HEK293T (cell line): Measurements from ENCODE around the gene HCRTR1.

Experiments
- ARNT ChIP-seq: fragments of 450-650 bp; IDR thresholded peaks from 2 replicates; pipeline ENCODE4 v1.6.1; 2017; ENCODE audit warnings: mild to moderate bottlenecking
- BHLHE40 ChIP-seq: fragments of 450-650 bp; IDR thresholded peaks from 2 replicates; pipeline ENCODE4 v1.6.1; 2016; ENCODE audit warnings: mild to moderate bottlenecking, moderate library complexity, borderline replicate concordance
- CTBP1 ChIP-seq: fragments of 450-650 bp; IDR thresholded peaks from 2 replicates; pipeline ENCODE4 v1.6.1; 2016; ENCODE audit warnings: borderline replicate concordance
- ELF4 ChIP-seq: fragments of 450-650 bp; IDR thresholded peaks from 2 replicates; pipeline ENCODE4 v1.6.1; 2017; ENCODE audit warnings: antibody characterized with exemption
- FOXA1 ChIP-seq: fragments of 450-650 bp; IDR thresholded peaks from 2 replicates; pipeline ENCODE4 v1.6.1; 2016; ENCODE audit warnings: mild to moderate bottlenecking
- FOXM1 ChIP-seq: fragments of 450-650 bp; IDR thresholded peaks from 2 replicates; pipeline ENCODE4 v1.6.1; 2017; ENCODE audit warnings: mild to moderate bottlenecking, borderline replicate concordance
- HDGF ChIP-seq: fragments of 450-650 bp; IDR thresholded peaks from 2 replicates; pipeline ENCODE4 v1.6.1; 2017; ENCODE audit warnings: antibody characterized with exemption, borderline replicate concordance
- L3MBTL2 ChIP-seq: fragments of 450-650 bp; conservative IDR thresholded peaks from 2 replicates; pipeline ENCODE4 v1.6.1; 2016; ENCODE audit warnings: mild to moderate bottlenecking
- LEF1 ChIP-seq: fragments of 450-650 bp; IDR thresholded peaks from 2 replicates; pipeline ENCODE4 v1.6.1; 2017; ENCODE audit warnings: mild to moderate bottlenecking, borderline replicate concordance
- SP1 ChIP-seq: fragments of 450-650 bp; IDR thresholded peaks from 2 replicates; pipeline ENCODE4 v1.6.1; 2017
- SUZ12 ChIP-seq: fragments of 450-650 bp; IDR thresholded peaks from 2 replicates; pipeline ENCODE4 v1.6.1; 2016; ENCODE audit warnings: mild to moderate bottlenecking
- TARDBP ChIP-seq: fragments of 450-650 bp; IDR thresholded peaks from 2 replicates; pipeline ENCODE4 v1.6.1; 2016
- ZNF384 ChIP-seq: fragments of 450-650 bp; IDR thresholded peaks from 2 replicates; pipeline ENCODE4 v1.6.1; 2016
- TF ChIP-seq, protein P1 (sequence below): fragments of 450-650 bp; IDR thresholded peaks from 2 replicates; pipeline ENCODE4 v1.6.1; 2016

DNA sequence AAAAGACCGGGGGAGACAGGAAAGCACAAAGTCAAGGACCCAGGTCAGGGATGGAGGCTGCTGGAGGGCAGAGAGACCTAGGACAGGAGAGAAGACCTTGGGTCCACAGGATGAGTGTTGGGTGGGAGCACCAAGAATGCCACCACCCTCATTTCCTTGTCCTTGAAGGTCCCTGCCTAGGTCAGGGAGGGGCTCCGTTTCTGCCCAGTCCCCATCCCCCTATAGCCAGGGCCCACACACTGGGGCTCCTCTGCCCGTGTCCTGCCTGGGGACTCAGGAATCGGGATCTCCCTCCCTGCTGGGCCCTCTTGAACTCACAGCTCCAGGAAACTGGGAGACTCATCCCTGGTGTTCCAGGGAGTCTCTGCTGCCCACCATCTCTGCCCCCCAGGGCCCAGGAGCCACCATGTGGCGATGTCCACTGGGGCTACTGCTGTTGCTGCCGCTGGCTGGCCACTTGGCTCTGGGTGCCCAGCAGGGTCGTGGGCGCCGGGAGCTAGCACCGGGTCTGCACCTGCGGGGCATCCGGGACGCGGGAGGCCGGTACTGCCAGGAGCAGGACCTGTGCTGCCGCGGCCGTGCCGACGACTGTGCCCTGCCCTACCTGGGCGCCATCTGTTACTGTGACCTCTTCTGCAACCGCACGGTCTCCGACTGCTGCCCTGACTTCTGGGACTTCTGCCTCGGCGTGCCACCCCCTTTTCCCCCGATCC is 40.6 kb upstream of the HCRTR1 start:
- no peak for TF ChIP-seq FOXA1
- no peak for TF ChIP-seq ZNF384
- TF ChIP-seq SP1: no peak
- no peak for TF ChIP-seq LEF1
- no peak for TF ChIP-seq ELF4
- TF ChIP-seq ARNT: no peak
- TF ChIP-seq BHLHE40: no peak
- TF ChIP-seq TARDBP: no peak
- TF ChIP-seq L3MBTL2: no peak
- no peak for TF ChIP-seq SUZ12
- TF ChIP-seq HDGF: no peak
- no peak for TF ChIP-seq CTBP1
- TF ChIP-seq, protein P1, sequence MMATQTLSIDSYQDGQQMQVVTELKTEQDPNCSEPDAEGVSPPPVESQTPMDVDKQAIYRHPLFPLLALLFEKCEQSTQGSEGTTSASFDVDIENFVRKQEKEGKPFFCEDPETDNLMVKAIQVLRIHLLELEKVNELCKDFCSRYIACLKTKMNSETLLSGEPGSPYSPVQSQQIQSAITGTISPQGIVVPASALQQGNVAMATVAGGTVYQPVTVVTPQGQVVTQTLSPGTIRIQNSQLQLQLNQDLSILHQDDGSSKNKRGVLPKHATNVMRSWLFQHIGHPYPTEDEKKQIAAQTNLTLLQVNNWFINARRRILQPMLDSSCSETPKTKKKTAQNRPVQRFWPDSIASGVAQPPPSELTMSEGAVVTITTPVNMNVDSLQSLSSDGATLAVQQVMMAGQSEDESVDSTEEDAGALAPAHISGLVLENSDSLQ: no peak
- TF ChIP-seq FOXM1: no peak
